EL (cell line): ENCODE results near the gene DENND11.

ENCODE experiments used
- DNase-seq: peaks from one replicate; pipeline ENCODE4 v3.0.0-alpha.2; 2016

The DENND11 gene

GRCh38 chr7:141676618-141677017 lies 25.3 kb downstream of the DENND11 start:
- no peak for DNase-seq

GRCh38 chr7:141675436-141676215 lies 26.3 kb downstream of the DENND11 start:
- DNase-seq = no peak

GRCh38 chr7:141674702-141675101 lies 27.3 kb downstream of the DENND11 start:
- DNase-seq = no peak

GRCh38 chr7:141674171-141674671 lies 27.7 kb downstream of the DENND11 start:
- DNase-seq = no peak

GRCh38 chr7:141673346-141673745 lies 28.6 kb downstream of the DENND11 start:
- DNase-seq = no peak

GRCh38 chr7:141671705-141672496 lies 30.1 kb downstream of the DENND11 start:
- DNase-seq = no peak

GRCh38 chr7:141668853-141669252 lies 33.1 kb downstream of the DENND11 start:
- no peak for DNase-seq

- DNase-seq = no peak
Observed at GRCh38 chr7:141666071-141666470, 35.9 kb downstream of the DENND11 start.

GRCh38 chr7:141665208-141666035 lies 36.5 kb downstream of the DENND11 start:
- no peak for DNase-seq

GRCh38 chr7:141664450-141664849 lies 37.5 kb downstream of the DENND11 start:
- DNase-seq = no peak

- DNase-seq = no peak
Observed at GRCh38 chr7:141663081-141663849, 38.7 kb downstream of the DENND11 start.

- no peak for DNase-seq
Observed at GRCh38 chr7:141660259-141660658, 41.7 kb downstream of the DENND11 start.

- no peak for DNase-seq
Observed at GRCh38 chr7:141659501-141659900, 42.5 kb downstream of the DENND11 start.

- peak; percentile 52 for DNase-seq
Observed at GRCh38 chr7:141654551-141654950, 47.4 kb downstream of the DENND11 start.

GRCh38 chr7:141652691-141653090 lies 49.3 kb downstream of the DENND11 start:
- no peak for DNase-seq
